ENCODE data around the gene C1orf56. TPM values are rescaled to one million over a fixed set of nuclear protein-coding genes. Genes with fewer than 3 reads are reported as not detected.

Gene C1orf56
- total and polyA plus RNA-seq, 10 of the 15 experiments (the other 5 are each of a cell fraction or from before 2014, with no cell fraction given) = 0.22 to 15.5 (median 1.5) TPM

DNA sequence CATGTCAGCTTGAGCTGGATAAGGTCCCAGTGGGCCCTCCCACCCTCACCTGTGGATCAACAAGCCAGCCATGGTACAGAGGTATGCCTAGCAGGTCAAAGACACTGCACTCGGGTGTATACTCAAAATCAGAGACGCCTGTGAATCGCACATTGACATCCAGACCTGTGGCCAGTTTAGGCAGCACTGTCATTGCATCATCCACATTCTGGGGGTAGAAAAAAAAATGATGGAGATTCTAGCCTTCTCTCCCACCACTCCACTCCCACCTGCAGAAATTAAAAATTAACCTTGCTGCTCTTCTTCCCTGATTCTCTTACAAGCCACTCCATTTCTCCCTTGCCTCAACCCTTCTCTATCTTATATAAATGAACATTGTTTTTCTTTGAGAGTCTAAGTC, 47.1 kb upstream of the C1orf56 start (continued):
- TF ChIP-seq, protein P1, sequence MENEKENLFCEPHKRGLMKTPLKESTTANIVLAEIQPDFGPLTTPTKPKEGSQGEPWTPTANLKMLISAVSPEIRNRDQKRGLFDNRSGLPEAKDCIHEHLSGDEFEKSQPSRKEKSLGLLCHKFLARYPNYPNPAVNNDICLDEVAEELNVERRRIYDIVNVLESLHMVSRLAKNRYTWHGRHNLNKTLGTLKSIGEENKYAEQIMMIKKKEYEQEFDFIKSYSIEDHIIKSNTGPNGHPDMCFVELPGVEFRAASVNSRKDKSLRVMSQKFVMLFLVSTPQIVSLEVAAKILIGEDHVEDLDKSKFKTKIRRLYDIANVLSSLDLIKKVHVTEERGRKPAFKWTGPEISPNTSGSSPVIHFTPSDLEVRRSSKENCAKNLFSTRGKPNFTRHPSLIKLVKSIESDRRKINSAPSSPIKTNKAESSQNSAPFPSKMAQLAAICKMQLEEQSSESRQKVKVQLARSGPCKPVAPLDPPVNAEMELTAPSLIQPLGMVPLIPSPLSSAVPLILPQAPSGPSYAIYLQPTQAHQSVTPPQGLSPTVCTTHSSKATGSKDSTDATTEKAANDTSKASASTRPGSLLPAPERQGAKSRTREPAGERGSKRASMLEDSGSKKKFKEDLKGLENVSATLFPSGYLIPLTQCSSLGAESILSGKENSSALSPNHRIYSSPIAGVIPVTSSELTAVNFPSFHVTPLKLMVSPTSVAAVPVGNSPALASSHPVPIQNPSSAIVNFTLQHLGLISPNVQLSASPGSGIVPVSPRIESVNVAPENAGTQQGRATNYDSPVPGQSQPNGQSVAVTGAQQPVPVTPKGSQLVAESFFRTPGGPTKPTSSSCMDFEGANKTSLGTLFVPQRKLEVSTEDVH (IDR thresholded peaks at IDR 0.05; ENCODE audit: low read depth, partially characterized antibody) = no peak
- TF ChIP-seq CREM (IDR thresholded peaks at IDR 0.05; ENCODE audit: low read depth) (no peak), ZNF217 (IDR thresholded peaks at IDR 0.05) (no peak), CBX5 (IDR thresholded peaks at IDR 0.05; ENCODE audit: low read depth) (no peak), EGR1 (IDR thresholded peaks at IDR 0.05; ENCODE audit: borderline replicate concordance in 1 of 2, low read depth in 2 of 2, low read length in 2 of 2) (no peak)
- TF ChIP-seq, protein P2, sequence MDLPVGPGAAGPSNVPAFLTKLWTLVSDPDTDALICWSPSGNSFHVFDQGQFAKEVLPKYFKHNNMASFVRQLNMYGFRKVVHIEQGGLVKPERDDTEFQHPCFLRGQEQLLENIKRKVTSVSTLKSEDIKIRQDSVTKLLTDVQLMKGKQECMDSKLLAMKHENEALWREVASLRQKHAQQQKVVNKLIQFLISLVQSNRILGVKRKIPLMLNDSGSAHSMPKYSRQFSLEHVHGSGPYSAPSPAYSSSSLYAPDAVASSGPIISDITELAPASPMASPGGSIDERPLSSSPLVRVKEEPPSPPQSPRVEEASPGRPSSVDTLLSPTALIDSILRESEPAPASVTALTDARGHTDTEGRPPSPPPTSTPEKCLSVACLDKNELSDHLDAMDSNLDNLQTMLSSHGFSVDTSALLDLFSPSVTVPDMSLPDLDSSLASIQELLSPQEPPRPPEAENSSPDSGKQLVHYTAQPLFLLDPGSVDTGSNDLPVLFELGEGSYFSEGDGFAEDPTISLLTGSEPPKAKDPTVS (IDR thresholded peaks at IDR 0.05; ENCODE audit: low read depth, low read length) = no peak
- TF ChIP-seq, protein P3, sequence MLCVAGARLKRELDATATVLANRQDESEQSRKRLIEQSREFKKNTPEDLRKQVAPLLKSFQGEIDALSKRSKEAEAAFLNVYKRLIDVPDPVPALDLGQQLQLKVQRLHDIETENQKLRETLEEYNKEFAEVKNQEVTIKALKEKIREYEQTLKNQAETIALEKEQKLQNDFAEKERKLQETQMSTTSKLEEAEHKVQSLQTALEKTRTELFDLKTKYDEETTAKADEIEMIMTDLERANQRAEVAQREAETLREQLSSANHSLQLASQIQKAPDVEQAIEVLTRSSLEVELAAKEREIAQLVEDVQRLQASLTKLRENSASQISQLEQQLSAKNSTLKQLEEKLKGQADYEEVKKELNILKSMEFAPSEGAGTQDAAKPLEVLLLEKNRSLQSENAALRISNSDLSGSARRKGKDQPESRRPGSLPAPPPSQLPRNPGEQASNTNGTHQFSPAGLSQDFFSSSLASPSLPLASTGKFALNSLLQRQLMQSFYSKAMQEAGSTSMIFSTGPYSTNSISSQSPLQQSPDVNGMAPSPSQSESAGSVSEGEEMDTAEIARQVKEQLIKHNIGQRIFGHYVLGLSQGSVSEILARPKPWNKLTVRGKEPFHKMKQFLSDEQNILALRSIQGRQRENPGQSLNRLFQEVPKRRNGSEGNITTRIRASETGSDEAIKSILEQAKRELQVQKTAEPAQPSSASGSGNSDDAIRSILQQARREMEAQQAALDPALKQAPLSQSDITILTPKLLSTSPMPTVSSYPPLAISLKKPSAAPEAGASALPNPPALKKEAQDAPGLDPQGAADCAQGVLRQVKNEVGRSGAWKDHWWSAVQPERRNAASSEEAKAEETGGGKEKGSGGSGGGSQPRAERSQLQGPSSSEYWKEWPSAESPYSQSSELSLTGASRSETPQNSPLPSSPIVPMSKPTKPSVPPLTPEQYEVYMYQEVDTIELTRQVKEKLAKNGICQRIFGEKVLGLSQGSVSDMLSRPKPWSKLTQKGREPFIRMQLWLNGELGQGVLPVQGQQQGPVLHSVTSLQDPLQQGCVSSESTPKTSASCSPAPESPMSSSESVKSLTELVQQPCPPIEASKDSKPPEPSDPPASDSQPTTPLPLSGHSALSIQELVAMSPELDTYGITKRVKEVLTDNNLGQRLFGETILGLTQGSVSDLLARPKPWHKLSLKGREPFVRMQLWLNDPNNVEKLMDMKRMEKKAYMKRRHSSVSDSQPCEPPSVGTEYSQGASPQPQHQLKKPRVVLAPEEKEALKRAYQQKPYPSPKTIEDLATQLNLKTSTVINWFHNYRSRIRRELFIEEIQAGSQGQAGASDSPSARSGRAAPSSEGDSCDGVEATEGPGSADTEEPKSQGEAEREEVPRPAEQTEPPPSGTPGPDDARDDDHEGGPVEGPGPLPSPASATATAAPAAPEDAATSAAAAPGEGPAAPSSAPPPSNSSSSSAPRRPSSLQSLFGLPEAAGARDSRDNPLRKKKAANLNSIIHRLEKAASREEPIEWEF (IDR thresholded peaks at IDR 0.05; ENCODE audit: insufficient replicate concordance, low read depth, low read length) = no peak

Data from GM12878 (cell line).